OCI-LY7 (cell line): Measurements from ENCODE around the gene CORO1C. TPM values are rescaled to one million over a fixed set of nuclear protein-coding genes. Genes with fewer than 3 reads are reported as not detected.

Source experiments
- BruUV-seq: library from RNA; stranded (reverse); fragments of 400-500 nt; replicated peaks from 2 replicates; lab custom pipeline; 2021; lab: Mats Ljungman, UMichigan
- CTCF ChIA-PET: fragments of 300-600 bp; sonication (Branson Sonifier 250); formaldehyde crosslinking; loops from one replicate; lab custom pipeline; 2022; ENCODE audit warnings: antibody characterized with exemption; ENCODE audit not compliant: unreplicated experiment; lab: Charles Lee
- POLR2A ChIA-PET: fragments of 300-600 bp; sonication (Branson Sonifier 250); formaldehyde crosslinking; loops from one replicate; lab custom pipeline; 2022; ENCODE audit warnings: antibody characterized with exemption; lab: Charles Lee
- DNase-seq: peaks from one replicate; pipeline ENCODE4 v3.0.0-alpha.2; 2015; ENCODE audit warnings: low spot score
- H2AFZ ChIP-seq: fragments of 200-600 bp; sonication (generic), shearing (Covaris generic); 2 replicates; pipeline ENCODE4 v1.6.1; 2014; ENCODE audit warnings: mild to moderate bottlenecking, antibody characterized with exemption, low read length, moderate library complexity
- H3K27ac ChIP-seq: fragments of 200-600 bp; sonication (generic); 2 replicates; pipeline ENCODE4 v1.5.1; 2014; ENCODE audit warnings: mixed run types, low read depth, mild to moderate bottlenecking, moderate library complexity, low read length, inconsistent platforms; ENCODE audit not compliant: poor library complexity, severe bottlenecking
- H3K36me3 ChIP-seq: fragments of 200-600 bp; sonication (generic); 2 replicates; pipeline ENCODE4 v1.6.1; 2014; ENCODE audit warnings: mild to moderate bottlenecking, antibody characterized with exemption, low read length, moderate library complexity, mixed read lengths; ENCODE audit not compliant: insufficient read depth
- H3K4me1 ChIP-seq: fragments of 200-600 bp; sonication (generic); 2 replicates; pipeline ENCODE4 v1.5.1; 2014; ENCODE audit warnings: mild to moderate bottlenecking, low read length; ENCODE audit not compliant: insufficient read depth, poor library complexity, severe bottlenecking
- H3K4me2 ChIP-seq: fragments of 200-600 bp; sonication (generic); 2 replicates; pipeline ENCODE4 v1.6.1; 2014; ENCODE audit warnings: mild to moderate bottlenecking, low read length
- H3K4me3 ChIP-seq: fragments of 200-600 bp; sonication (generic); 2 replicates; pipeline ENCODE4 v1.5.1; 2014; ENCODE audit warnings: mild to moderate bottlenecking, low read depth, low read length; ENCODE audit not compliant: poor library complexity, severe bottlenecking
- H3K79me2 ChIP-seq: fragments of 200-600 bp; sonication (generic); 2 replicates; pipeline ENCODE4 v1.6.1; 2016; ENCODE audit warnings: low read depth, mild to moderate bottlenecking, low read length, moderate library complexity, mixed read lengths; ENCODE audit not compliant: insufficient read depth
- H3K9me2 ChIP-seq: fragments of 200-600 bp; sonication (generic); 2 replicates; pipeline ENCODE4 v1.6.1; 2016; ENCODE audit warnings: mild to moderate bottlenecking, low read length, mixed read lengths; ENCODE audit not compliant: insufficient read depth
- H3K9me3 ChIP-seq: fragments of 200-600 bp; sonication (generic); 2 replicates; pipeline ENCODE4 v1.6.1; 2014; ENCODE audit warnings: mild to moderate bottlenecking, mixed run types, low read length, mixed read lengths
- H4K20me1 ChIP-seq: fragments of 200-600 bp; sonication (generic); 2 replicates; pipeline ENCODE4 v1.6.1; 2014; ENCODE audit warnings: mild to moderate bottlenecking, antibody characterized with exemption, low read length, moderate library complexity, mixed read lengths; ENCODE audit not compliant: insufficient read depth
- CTCF ChIP-seq: fragments of 200-600 bp; sonication (generic); conservative IDR thresholded peaks from 2 replicates; pipeline ENCODE4 v1.5.1; 2014; ENCODE audit warnings: mild to moderate bottlenecking, antibody characterized with exemption, low read length, moderate library complexity, mixed read lengths
- EZH2phosphoT487 ChIP-seq: fragments of 200-600 bp; sonication (generic); IDR thresholded peaks from 2 replicates; pipeline ENCODE4 v1.6.1; 2018; ENCODE audit warnings: low read depth, borderline replicate concordance, mild to moderate bottlenecking, mixed run types, antibody characterized with exemption, low read length, moderate library complexity, mixed read lengths
- intact Hi-C: fragments of 100-400 bp; cut with micrococcal nuclease; formaldehyde crosslinking; loops from one replicate; pipeline ENCODE4 v1.10.0; 2022; ENCODE audit not compliant: unreplicated experiment
- total RNA-seq, 2 experiments: library from RNA; depleted of rRNA in 1 of 2; stranded (reverse); fragments of >200 nt in 1 of 2; shearing (Covaris generic) in 1 of 2; gene quantifications; 2 replicates each; pipeline ENCODE4 v1.2.3, GENCODE V29; 2014 to 2022

The CORO1C gene
- total RNA-seq, 2 experiments from 2014 or later = 74.7 to 148 TPM

DNA sequence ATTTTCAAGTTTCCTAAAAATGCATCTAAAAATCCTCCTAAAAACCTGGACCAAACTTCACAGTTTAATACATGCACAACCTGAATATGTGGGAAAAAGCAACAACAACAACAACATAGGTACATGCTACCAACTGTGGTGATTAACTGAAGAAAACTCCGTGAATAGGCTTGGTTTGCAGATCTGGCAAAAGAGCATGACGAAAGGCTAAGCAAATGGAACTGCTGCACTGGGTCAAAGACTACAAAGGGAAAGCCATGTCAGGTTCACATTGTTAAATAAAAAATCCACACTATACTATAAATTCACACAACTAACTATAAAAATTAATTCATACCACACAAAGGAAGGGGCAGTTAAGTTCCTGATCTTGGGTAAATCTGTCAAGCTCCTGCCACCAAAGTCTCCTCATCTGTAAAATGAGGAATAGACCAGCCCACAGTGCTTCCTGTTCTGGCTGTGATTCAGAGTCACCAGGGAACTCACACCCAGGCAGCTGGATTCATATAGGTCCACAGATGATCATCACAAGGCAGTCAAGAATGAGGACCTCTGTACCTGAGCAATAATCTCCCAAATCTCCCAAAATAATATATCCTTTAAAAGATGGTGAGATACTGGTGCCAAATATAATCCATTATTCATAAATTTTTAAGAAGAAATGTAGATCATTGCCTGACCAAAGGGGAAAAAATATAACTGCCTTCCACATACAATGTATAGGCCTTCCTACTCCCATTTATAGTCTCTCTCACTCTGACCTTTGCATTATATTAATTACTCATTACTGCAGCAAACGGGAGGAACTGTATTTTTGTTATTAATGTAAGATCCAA, 7.0 kb downstream of the CORO1C start:
- CTCF ChIA-PET = interaction anchor here (1.0 kb wide), 1 partner anchor 59 kb away, joined by 4 read pairs; no protein-coding TSS in a partner anchor
- Histone ChIP-seq H3K79me2 (peaks cover 93% of the 10 kb centered on the region), H3K4me2 (peak overlapping the region; percentile 42), H3K27ac (no peak overlapping the region), H4K20me1 (peaks cover 38% of the 10 kb centered on the region), H3K9me3 (no peaks in the 10 kb centered on the region), H2AFZ (no peak overlapping the region), H3K4me1 (peaks cover 38% of the 10 kb centered on the region), H3K36me3 (peaks cover 9% of the 10 kb centered on the region; the same call in 1 of the 2 replicates), H3K4me3 (no peak overlapping the region), H3K9me2 (no peaks in the 10 kb centered on the region)
- no TSS peak for BruUV-seq
- TF ChIP-seq EZH2phosphoT487 (no peak), CTCF (no peak)
- peak; percentile 29 for DNase-seq
- intact Hi-C loops = no loop called here
- POLR2A ChIA-PET = interaction anchor here (0.6 kb wide), 1 partner anchor 11 kb away, joined by 3 read pairs; no protein-coding TSS in a partner anchor

DNA sequence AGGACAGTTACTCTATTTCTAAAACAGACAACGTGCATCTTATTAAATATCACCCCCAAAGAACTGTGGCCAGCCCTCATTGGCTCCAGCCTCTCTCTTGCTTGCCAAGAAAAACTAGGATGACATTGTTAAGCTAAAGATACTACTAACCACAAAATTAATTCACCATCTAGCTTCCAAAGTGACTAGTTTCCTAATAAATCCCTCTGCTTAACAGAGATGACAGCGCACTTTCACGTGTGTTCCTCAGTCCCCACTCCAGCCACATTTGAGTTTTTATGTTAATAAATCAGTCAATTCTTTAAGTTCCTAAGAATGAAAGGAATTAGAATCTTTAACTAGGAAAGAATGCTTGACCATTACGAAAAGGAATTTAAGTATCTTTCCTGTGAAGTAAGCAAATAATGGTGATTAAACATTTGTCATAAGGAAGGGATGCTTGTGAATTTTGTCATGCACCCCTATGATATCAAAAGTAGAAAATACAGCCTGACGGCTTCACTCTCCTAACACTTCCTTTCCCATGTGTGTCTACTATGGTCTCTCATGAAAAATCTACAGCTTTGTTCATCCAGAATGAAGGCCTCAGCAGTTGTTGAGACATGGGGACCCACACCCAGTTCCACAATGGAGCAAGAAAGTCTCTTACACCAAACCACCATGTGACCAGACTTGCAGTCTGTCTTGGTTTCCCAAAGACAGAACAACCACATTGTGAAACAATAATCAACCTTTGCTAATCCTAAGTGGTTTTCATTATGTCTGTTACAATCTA, 8.1 kb downstream of the CORO1C start:
- no peak overlapping the region for H3K27ac ChIP-seq
- no peak for TF ChIP-seq EZH2phosphoT487
- no peak overlapping the region for H3K4me2 ChIP-seq
- no peak for DNase-seq
- peaks cover 27% of the 10 kb centered on the region; the same call in 1 of the 2 replicates for H4K20me1 ChIP-seq
- no peak overlapping the region for H3K4me3 ChIP-seq
- no peak overlapping the region for H2AFZ ChIP-seq
- H3K9me2 ChIP-seq = no peaks in the 10 kb centered on the region
- H3K4me1 ChIP-seq = peaks cover 27% of the 10 kb centered on the region
- intact Hi-C loops = no loop called here
- peaks cover 6% of the 10 kb centered on the region; the same call in 1 of the 2 replicates for H3K36me3 ChIP-seq
- H3K9me3 ChIP-seq = no peaks in the 10 kb centered on the region
- no TSS peak for BruUV-seq
- ChIA-PET CTCF (no interaction called here), POLR2A (interaction anchor here (0.6 to 0.8 kb wide), 2 partner anchors 28 to 54 kb away, joined by 3 to 5 read pairs; no protein-coding TSS in a partner anchor)
- H3K79me2 ChIP-seq = peaks cover 93% of the 10 kb centered on the region

DNA sequence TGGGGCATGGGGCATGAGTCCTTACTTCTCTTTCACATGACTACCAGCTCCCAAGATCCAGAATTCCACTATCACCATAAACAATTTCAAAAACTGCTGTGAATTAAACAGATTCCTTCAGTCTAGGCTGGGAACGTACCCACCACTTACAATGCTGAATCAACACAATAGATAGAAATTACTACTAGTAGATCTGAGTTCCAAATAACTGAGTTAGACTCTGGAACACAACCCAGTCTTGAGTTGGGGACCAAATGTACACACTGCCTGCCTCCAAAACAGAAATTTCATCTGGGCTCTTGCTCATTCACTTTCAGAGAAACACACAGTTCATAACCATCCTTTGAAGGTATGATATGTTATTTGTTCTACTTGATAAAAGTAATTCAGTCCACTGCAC, 8.9 kb downstream of the CORO1C start:
- H3K36me3 ChIP-seq = peaks cover under 1% of the 10 kb centered on the region; the same call in 1 of the 2 replicates
- no TSS peak for BruUV-seq
- no peak for TF ChIP-seq EZH2phosphoT487
- TF ChIP-seq CTCF = no peak
- H3K27ac ChIP-seq = no peak overlapping the region
- H3K79me2 ChIP-seq = peaks cover 89% of the 10 kb centered on the region
- peaks cover 22% of the 10 kb centered on the region for H3K4me1 ChIP-seq
- peaks cover 20% of the 10 kb centered on the region; the same call in 1 of the 2 replicates for H4K20me1 ChIP-seq
- CTCF ChIA-PET = no interaction called here
- POLR2A ChIA-PET = interaction anchor here (0.6 to 1.4 kb wide), 3 partner anchors 9 to 39 kb away, joined by 3 to 6 read pairs (median 4); no protein-coding TSS in a partner anchor
- no peaks in the 10 kb centered on the region for H3K9me3 ChIP-seq
- H2AFZ ChIP-seq = no peak overlapping the region
- H3K4me3 ChIP-seq = no peak overlapping the region
- no peak overlapping the region for H3K4me2 ChIP-seq
- H3K9me2 ChIP-seq = no peaks in the 10 kb centered on the region
- intact Hi-C loops = no loop called here
- DNase-seq = no peak
